HG03342 (cell line): ENCODE results near the gene CD300LD.
"Not testable (repeated sequence)": the region's sequence is repeated elsewhere in the genome, so short reads cannot be mapped to it uniquely, and the experiment has no call there.

Experiments
- ATAC-seq: cut with Tn5 transposase; IDR thresholded peaks from one replicate; pipeline ENCODE4 v1.9.1; 2021; ENCODE audit warnings: mild to moderate bottlenecking, moderate library complexity; ENCODE audit not compliant: unreplicated experiment

The CD300LD gene

GRCh38 chr17:74592087-74592990 is at the start of gene CD300LD:
CD300LD (minus strand) TSS chr17:74592283; CDS start chr17:74592202, 81 bp downstream.
- no peak for ATAC-seq

GRCh38 chr17:74641224-74641957 is 49.3 kb upstream of the CD300LD start:
- ATAC-seq, result no peak

- no peak for ATAC-seq
Measured at GRCh38 chr17:74639704-74640151, 47.6 kb upstream of the CD300LD start.

GRCh38 chr17:74637926-74638325 is 45.8 kb upstream of the CD300LD start:
- no peak for ATAC-seq

GRCh38 chr17:74637265-74637664 is 45.2 kb upstream of the CD300LD start:
- no peak for ATAC-seq

- not testable (repeated sequence) for ATAC-seq
Measured at GRCh38 chr17:74636541-74637085, 44.5 kb upstream of the CD300LD start.

GRCh38 chr17:74635418-74635817 is 43.3 kb upstream of the CD300LD start:
- no peak for ATAC-seq

GRCh38 chr17:74633326-74633725 is 41.2 kb upstream of the CD300LD start:
- ATAC-seq, result no peak

- ATAC-seq, result no peak
Measured at GRCh38 chr17:74632617-74633016, 40.5 kb upstream of the CD300LD start.

GRCh38 chr17:74631468-74632450 is 39.7 kb upstream of the CD300LD start:
- no peak for ATAC-seq

- ATAC-seq, result not testable (repeated sequence)
Measured at GRCh38 chr17:74630251-74630650, 38.2 kb upstream of the CD300LD start.

- ATAC-seq, result no peak
Measured at GRCh38 chr17:74625661-74626060, 33.6 kb upstream of the CD300LD start.

- ATAC-seq, result no peak
Measured at GRCh38 chr17:74624131-74624530, 32.0 kb upstream of the CD300LD start.

- no peak for ATAC-seq
Measured at GRCh38 chr17:74623693-74624093, 31.6 kb upstream of the CD300LD start, which contains the start of gene CD300E. CD300E (minus strand) TSS chr17:74623738; CDS start chr17:74623621, 117 bp downstream.

GRCh38 chr17:74619077-74619673 is 27.1 kb upstream of the CD300LD start:
- ATAC-seq, result no peak

- ATAC-seq, result no peak
Measured at GRCh38 chr17:74618451-74618850, 26.4 kb upstream of the CD300LD start.

- no peak for ATAC-seq
Measured at GRCh38 chr17:74616696-74617095, 24.6 kb upstream of the CD300LD start.

- ATAC-seq, result no peak
Measured at GRCh38 chr17:74612046-74612445, 20.0 kb upstream of the CD300LD start.

- no peak for ATAC-seq
Measured at GRCh38 chr17:74610108-74610507, 18.0 kb upstream of the CD300LD start.

GRCh38 chr17:74608511-74608910 is 16.4 kb upstream of the CD300LD start:
- no peak for ATAC-seq
